Testis (tissue), 3 donors: ENCODE measurements around the gene KIFC3. TPM values are rescaled to one million over a fixed set of nuclear protein-coding genes. Genes with fewer than 3 reads are reported as not detected.
"Not testable (repeated sequence)": the region's sequence is repeated elsewhere in the genome, so short reads cannot be mapped to it uniquely, and the experiment has no call there.

Experiments
- DNase-seq: peaks from one replicate; pipeline ENCODE4 v3.0.0-alpha.2; 2019
- H3K27ac ChIP-seq, 2 donors: fragments of 200-600 bp; sonication (generic); one replicate each; pipeline ENCODE4 v1.5.1; 2019
- H3K27me3 ChIP-seq: fragments of 200-600 bp; sonication (generic); one replicate; pipeline ENCODE4 v1.5.1; 2019
- H3K36me3 ChIP-seq: fragments of 200-600 bp; sonication (generic); one replicate; pipeline ENCODE4 v1.5.1; 2017; ENCODE audit warnings: low read depth; ENCODE audit errors: missing control alignments
- H3K4me1 ChIP-seq: fragments of 200-600 bp; sonication (generic); one replicate; pipeline ENCODE4 v1.5.1; 2019
- H3K4me3 ChIP-seq, 2 donors: fragments of 200-600 bp; sonication (generic); one replicate each; pipeline ENCODE4 v1.5.1; 2017 to 2019
- H3K9me3 ChIP-seq: fragments of 200-600 bp; sonication (generic); one replicate; pipeline ENCODE4 v1.5.1; 2017
- CTCF ChIP-seq, 3 experiments: fragments of 450-650 bp in 2 of 3; fragments of 200-600 bp in 1 of 3; sonication (generic) in 1 of 3; IDR thresholded peaks; one replicate each; pipeline ENCODE4 v1.5.1; 2016 to 2019; ENCODE audit warnings: antibody characterized with exemption in 3 of 3, mild to moderate bottlenecking in 2 of 3, moderate library complexity in 1 of 3
- POLR2A ChIP-seq: fragments of 450-650 bp; IDR thresholded peaks from one replicate; pipeline ENCODE4 v1.6.1; 2017; ENCODE audit warnings: antibody characterized with exemption, mild to moderate bottlenecking, moderate library complexity
- WGBS, 2 donors: methylation state at CpG; one replicate each; pipeline ENCODE4 v1.1.5; 2018; 5-methylcytosine and 5-hydroxymethylcytosine counted together
- intact Hi-C: fragments of 100-400 bp; cut with DNase I; formaldehyde crosslinking; loops from one replicate; pipeline ENCODE4 v1.15.1; 2023; ENCODE audit warnings: low total_unique reads
- polyA plus RNA-seq: library from polyadenylated mRNA; stranded (reverse); fragments of 350-450 nt; fragmentation: Illumina TruSeq; extraction: RNeasy Lipid Tissue Mini Kit (QIAGEN cat#74804); gene quantifications from one replicate; pipeline ENCODE4 v1.2.3, GENCODE V29; 2014; ENCODE audit warnings: low read depth, low replicate concordance; ENCODE audit not compliant: insufficient read depth
- total RNA-seq, 2 donors: library from RNA; depleted of rRNA; stranded (reverse); fragments of >200 nt; gene quantifications; one replicate each; pipeline ENCODE4 v1.2.3, GENCODE V29; 2016

KIFC3 gene
- total and polyA plus RNA-seq, 3 donors from 2014 or later: 105 to 185 (median 137) TPM

DNA sequence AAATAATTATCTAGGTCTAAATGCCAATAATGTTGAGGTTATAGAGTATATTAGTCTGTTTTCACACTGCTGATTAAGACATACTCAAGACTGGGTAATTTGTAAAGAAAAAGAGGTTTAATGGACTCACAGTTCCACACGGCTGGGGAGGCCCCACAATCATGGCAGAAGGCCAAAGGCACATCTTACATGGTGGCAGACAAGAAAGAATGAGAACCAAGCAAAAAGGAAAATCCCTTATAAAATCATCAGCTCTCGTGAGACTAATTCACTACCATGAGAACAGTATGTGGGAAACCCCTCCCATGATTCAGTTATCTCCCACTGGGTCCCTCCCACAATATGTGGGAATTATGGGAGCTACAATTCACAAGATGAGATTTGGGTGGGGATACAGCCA is 69.6 kb downstream of the KIFC3 start:
- intact Hi-C loops: no loop called here
- H3K4me1 ChIP-seq: peaks cover 5% of the 10 kb centered on the region
- DNase-seq: no peak
- no peaks in the 10 kb centered on the region for H3K36me3 ChIP-seq
- no peak for TF ChIP-seq POLR2A
- no peak for TF ChIP-seq CTCF (IDR thresholded peaks at IDR 0.05)
- H3K27ac ChIP-seq: no peak overlapping the region
- no peaks in the 10 kb centered on the region for H3K9me3 ChIP-seq
- H3K27me3 ChIP-seq: no peaks in the 10 kb centered on the region
- WGBS, 2 donors: 61 to 65% methylated on average over 2 of the region's 2 CpGs
- H3K4me3 ChIP-seq: no peak overlapping the region

DNA sequence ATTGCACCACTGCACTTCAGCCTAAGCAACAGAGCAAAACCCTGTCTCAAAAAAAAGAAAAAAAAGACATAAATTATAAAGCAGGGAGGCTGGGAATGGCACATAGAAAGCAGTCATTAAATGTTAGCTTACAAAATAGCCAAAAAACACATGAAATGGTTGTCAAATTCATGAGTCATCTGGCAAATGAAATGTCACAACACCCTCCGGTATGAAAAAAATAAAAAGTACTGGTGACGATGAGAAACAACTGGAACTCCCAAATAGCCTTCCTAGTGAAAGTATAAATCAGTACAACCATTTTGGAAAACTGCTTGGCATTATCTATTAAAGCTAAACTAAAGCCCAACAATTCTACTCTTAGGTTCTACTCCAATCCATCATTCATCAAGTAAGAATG is 70.3 kb downstream of the KIFC3 start:
- DNase-seq: no peak
- H3K4me1 ChIP-seq: peaks cover 4% of the 10 kb centered on the region
- TF ChIP-seq CTCF (IDR thresholded peaks at IDR 0.05): no peak
- no peak for TF ChIP-seq POLR2A
- H3K27ac ChIP-seq: no peak overlapping the region
- WGBS, 2 donors: 58 to 67% methylated on average over 2 of the region's 2 CpGs
- intact Hi-C loops: no loop called here
- no peak overlapping the region for H3K4me3 ChIP-seq
- H3K9me3 ChIP-seq: no peaks in the 10 kb centered on the region
- H3K27me3 ChIP-seq: no peaks in the 10 kb centered on the region
- H3K36me3 ChIP-seq: no peaks in the 10 kb centered on the region

GRCh38 chr16:57730771-57731730 is 71.2 kb downstream of the KIFC3 start:
- no peaks in the 10 kb centered on the region for H3K36me3 ChIP-seq
- no peak overlapping the region for H3K27ac ChIP-seq
- intact Hi-C loops: no loop called here
- H3K27me3 ChIP-seq: no peaks in the 10 kb centered on the region
- no peak for TF ChIP-seq CTCF (IDR thresholded peaks at IDR 0.05)
- DNase-seq: no peak
- H3K4me3 ChIP-seq: no peak overlapping the region
- H3K4me1 ChIP-seq: no peaks in the 10 kb centered on the region
- H3K9me3 ChIP-seq: no peaks in the 10 kb centered on the region
- WGBS, 2 donors: 64 to 76% methylated on average over 13 of the region's 13 CpGs

- H3K4me3 ChIP-seq, H3K36me3 ChIP-seq, H3K27me3 ChIP-seq, H3K27ac ChIP-seq, H3K4me1 ChIP-seq, DNase-seq, H3K9me3 ChIP-seq, intact Hi-C loops: not testable (repeated sequence)
- 88 to 98% methylated on average over 5 to 6 of the region's 6 CpGs for WGBS, 2 donors
Observed at GRCh38 chr16:57729852-57730251, 72.4 kb downstream of the KIFC3 start.

DNA sequence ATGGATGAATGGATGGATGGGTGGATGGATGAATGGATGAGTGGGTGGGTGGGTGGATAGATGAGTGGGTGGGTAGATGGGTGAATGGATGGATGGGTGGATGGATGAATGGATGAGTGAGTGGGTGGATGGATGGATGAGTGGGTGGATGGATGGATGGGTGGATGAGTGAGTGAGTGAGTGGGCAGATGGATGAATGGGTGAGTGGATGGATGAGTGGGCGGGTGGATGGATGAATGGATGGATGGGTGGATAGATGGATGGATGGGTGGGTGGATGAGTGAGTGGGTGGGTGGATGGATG is 73.2 kb downstream of the KIFC3 start:
- intact Hi-C loops: no loop called here
- no peaks in the 10 kb centered on the region for H3K27me3 ChIP-seq

More for the DNA sequence above, 73.2 kb downstream of the KIFC3 start:
- DNase-seq: no peak
- H3K4me3 ChIP-seq: no peak overlapping the region
- H3K9me3 ChIP-seq: no peaks in the 10 kb centered on the region
- H3K4me1 ChIP-seq: no peaks in the 10 kb centered on the region
- H3K36me3 ChIP-seq: no peaks in the 10 kb centered on the region
- 89 to 96% methylated on average over 1 of the region's 1 CpG for WGBS, 2 donors
- TF ChIP-seq CTCF (IDR thresholded peaks at IDR 0.05) (no peak), POLR2A (no peak)
- no peak overlapping the region for H3K27ac ChIP-seq
